EL (cell line): ENCODE measurements around the gene FRMD3.

Experiments
- DNase-seq: peaks from one replicate; pipeline ENCODE4 v3.0.0-alpha.2; 2016

Gene FRMD3

DNA sequence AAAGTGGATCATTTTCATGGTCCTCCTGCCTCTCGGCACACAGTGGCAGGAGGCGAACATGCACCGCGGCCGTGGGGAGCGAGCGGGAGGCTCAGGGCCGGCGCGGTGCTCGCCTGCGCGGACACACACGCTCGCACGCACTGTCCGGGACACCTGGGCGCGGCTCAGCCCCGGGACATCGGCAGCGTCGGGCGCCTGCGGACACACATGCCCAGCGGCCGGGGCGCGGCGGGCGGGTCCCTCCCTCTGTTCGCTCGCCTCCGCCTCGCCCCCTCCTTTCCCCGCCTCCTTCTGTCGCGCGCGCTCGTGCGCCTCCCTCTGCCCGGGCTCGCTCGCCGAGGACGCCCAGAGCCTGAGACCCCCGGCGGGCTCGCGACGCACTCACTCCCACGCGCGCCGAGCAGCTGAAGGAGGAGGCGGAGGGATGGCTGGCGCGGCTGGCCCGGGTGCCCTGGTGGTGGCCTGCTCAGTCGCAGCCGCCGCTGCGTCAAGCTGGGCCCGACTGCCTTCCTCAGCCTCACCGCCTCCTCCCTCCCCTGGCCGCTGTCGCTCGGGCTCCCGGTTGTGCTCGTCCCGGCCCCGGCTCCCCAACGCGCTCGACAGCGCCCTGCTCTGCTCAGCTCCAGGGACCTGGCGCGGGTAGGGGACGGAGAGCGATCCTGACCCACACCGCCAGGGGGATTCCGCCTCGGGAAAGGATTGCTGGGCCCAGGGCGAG is at the start of gene FRMD3:
Gene FRMD3 (minus strand): TSS at position 230 of the 718 bp plus-strand sequence. CDS start 170 bp downstream, at position 60.
- DNase-seq = peak; percentile 70

DNA sequence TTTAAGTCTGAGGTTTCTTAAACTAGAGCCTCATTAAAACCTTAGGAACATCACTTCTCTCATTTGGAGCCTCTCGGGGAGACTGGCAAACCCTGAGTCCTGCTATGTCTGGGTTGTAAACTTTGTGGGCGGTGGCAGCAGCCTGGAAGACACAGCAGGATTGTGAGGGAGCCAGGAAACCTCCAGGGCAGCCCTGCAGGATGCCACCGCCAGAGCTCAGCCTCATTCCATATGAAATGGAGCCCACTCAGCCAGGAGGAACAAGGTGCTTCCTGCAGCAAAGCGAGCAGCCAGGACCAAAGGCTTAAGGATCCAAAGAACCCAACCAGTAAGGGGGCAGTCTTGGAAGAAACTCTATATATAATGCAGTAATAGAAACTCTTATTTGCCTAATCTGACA is 46.8 kb upstream of the FRMD3 start:
- DNase-seq = no peak

DNA sequence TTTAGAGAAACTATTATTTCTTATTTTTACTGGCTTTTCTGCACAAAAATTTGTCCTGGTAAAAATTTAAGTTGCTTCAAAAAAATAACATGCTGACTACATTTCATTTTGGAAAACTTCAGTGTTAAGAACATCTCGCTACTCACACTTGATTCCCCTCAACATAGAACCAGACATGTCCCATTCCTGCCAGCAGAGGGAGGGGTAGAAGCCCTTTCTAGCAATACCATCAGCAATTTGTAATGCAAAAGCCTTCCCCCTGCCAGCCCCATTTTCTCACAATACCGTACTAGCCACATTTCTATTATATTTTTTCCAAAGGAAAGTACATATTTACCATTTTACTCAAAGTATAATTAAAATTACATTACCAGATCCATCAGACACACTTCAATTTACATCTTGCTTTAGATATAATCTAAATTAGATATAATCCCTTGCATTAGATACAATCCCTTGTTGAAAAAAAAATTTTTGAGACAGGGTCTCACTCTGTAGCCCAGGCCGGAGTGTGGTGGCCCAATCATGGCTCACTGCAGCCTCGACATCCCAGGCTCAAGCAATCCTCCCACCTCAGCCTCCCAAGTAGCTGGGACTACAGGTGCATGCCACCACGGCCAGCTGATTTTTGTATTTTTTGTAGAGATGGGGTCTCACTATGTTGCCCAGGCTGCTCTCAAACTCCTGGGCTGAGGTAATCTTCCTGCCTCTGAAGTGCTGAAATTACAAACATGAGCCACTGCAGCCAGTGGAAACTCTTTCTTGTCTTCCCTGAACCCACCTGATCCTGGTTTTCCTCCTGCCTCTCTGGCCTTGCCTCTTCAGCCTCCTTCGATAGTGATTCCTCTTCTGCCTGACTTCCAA is 45.2 kb upstream of the FRMD3 start:
- DNase-seq = peak; percentile 64

DNA sequence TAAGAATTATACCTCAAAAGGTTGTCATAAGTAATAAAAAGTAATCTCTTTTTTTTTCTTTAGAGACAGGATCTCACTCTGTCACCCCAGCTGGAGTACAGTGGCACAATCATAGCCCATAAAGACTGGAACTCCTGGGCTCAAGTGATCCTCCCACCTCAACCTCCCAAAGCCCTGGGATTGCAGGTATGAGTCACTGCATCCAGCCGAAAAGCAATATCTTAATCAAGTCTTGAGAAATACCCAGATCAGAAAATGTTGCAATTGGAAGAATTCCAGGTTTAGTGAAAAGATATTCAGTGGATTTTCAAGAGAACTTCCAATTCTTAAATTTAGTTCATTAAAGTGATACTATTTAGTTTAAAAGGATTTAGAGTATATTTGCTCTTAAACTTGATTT is 43.8 kb upstream of the FRMD3 start:
- peak; percentile 17 for DNase-seq

DNA sequence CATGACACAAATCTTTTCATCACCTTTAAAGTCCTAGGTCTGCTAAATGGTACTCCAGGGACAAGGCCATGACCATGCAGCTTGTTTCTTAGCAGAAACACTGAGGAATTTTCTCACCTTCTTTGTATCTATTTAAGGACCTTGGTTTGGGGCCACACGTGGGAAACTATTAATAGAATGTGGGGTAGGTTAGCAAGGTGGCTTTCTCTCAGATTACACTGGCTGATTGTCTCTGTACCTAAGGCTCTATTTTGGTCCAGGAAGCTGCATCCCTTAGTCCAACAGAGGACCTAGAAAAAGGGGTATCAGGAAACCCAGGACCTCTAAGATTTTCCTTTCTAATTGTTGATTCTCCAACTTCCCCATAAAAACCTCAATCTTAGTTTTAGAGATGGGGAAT is 36.3 kb upstream of the FRMD3 start:
- DNase-seq = no peak

DNA sequence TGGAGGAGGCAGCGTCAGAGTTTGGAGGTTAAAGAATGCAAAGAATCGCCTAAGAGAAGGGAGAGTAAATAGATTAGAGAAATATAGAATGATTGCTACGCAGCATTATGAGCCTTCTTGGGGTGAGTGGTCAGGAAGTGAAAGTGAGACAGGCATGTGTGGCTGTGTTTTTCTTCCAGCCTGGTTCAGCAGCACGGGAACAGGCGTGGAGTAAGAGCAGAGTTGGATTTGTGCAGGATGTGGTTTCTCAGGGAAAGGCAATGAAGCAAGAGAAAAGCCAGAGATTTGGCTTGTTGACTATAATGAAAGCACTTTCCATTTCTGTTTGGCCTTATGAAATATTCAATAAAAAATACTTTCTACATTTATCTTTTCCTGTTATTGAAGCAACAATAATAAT is 34.3 kb upstream of the FRMD3 start:
- peak; percentile 8 for DNase-seq

DNA sequence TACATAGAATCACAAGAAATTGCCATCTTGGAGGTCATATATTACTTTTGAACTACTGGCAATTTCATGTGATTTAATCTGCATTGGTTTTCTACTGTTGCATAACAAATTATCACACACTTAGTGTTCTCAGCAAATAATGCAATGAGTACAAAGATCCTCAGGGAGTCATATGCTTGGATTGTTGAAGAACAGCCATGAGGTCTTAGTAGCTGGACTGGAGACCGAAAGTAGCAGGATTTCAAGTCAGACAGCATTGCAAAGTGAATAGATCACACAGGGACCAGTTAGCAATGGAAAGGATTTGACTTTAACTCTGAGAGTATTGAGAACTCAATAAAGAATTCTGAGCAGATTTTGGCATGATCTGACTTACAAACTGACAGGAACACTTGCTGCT is 32.2 kb upstream of the FRMD3 start:
- no peak for DNase-seq

DNA sequence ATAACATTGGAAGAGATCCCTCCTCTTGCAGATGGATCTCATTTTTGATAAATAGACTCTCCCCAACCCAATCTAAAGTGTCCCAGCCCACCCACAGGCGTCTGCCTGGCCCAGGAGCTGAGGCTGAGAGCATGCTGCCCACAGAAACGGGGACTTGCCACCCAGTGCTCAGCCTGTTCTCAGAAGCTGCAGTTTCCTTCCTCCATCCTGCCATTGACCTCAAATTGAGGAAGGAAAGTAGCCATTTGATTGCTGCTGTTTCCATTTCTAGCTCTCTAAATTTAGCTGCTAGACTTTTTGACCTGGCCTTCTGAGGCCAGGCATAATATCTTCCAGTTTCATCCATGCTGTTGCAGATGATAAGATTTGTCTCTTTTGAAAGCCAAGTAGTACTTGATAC is 31.1 kb upstream of the FRMD3 start:
- DNase-seq = no peak

DNA sequence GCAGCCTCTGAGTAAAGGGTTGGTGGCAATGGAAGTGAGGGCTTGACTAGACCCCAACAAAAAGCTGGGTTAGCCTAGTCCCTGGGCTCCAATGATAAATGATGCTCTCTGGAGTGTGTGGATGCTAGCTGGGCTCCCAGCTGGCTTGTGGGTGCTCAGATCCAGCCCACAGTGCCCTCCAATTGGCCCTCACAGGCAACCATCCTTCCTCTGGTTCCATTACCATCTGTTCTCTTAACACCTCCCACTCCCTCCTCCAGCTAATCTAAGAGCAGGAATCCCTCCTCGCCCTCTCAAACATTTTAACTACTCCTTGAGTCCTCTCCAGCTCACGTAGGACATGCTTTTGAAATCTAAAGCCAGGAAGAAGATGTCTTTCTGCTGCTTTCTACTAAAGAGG is 25.2 kb upstream of the FRMD3 start:
- no peak for DNase-seq

DNA sequence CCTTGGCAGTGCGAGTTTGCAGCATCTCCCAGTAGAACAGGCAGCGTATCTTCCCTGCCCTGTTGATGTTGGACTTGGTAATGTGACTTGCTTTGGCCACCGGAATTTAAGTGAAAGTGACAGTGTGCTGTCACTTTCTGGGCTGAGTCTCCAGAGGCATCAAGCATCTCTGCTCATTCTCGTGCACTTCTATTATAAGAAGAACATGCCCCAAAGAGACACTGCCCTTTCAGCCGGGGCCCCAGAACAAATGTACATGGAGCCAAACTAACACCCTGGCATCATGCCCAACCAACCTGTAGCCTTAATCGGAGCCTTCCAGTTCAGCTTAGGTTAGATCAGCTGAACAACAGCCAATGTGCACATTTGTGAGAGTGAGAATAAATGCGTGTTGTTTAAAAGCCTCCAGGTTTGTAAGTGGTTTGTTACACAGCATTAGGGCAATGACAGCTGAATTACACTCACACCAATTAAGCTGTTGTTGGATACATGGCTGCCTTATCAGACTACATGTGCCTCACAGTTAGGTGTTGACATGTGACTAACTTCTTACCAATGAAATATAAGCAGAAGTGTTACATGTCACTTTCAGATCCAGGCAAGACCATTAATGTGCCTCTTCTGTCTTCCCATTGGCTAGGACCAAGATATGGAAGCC is 22.1 kb upstream of the FRMD3 start:
- no peak for DNase-seq

DNA sequence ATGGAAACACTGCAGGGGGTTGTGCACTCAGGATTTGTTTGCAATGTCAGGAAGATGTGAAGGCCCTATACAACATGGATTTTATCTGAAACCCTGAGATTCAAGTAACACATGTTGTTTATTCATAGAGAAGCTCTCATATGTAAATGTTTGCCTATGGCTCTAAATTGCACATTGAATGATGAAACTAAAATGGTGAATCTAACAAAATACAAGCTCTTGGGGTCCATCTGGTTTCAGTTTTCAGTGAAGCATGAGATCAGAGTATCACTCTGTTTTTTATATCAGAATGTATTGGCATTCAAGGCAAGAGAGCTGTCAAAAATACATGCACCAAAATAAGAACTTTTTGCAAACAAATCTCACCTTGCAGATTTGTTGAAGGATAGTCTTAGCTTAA is 19.6 kb upstream of the FRMD3 start:
- no peak for DNase-seq

DNA sequence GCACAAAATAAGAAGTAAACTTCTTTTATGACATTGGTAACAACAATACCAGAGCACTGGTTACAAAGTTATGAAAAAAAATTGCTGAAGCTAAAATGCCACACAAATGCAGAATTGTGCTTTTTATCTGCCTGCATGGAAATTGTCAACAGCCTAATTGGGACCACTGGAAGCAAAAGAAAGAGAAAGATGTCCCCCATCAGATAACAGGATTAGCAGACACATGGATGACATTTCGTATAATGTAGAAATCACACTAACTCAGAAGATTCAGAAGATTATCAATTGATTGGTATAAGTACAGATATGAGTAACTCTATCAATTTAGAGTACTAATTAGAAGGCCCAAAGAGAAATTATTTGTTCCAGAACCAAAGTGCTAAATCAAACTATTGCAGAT is 19.1 kb upstream of the FRMD3 start:
- no peak for DNase-seq

DNA sequence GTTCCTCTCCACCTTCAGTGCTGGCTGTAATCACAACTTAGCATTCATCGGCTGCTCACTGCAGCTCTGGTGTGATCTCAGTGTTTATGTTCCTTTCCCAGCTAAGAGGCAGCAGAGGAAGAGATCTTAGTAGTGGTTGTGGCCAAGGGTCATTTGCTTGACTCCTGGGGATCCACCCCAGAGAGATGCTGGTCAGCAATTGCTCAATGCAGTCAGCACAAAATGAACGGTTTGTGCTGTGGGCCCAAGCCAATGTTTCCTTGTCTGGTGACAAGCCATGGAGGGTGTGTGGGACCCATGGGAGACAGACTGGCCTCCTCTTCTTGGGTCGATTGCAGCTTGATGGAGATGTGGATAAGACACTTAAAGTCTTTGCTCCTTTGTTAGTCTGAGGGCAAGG is 16.1 kb upstream of the FRMD3 start:
- DNase-seq = no peak

DNA sequence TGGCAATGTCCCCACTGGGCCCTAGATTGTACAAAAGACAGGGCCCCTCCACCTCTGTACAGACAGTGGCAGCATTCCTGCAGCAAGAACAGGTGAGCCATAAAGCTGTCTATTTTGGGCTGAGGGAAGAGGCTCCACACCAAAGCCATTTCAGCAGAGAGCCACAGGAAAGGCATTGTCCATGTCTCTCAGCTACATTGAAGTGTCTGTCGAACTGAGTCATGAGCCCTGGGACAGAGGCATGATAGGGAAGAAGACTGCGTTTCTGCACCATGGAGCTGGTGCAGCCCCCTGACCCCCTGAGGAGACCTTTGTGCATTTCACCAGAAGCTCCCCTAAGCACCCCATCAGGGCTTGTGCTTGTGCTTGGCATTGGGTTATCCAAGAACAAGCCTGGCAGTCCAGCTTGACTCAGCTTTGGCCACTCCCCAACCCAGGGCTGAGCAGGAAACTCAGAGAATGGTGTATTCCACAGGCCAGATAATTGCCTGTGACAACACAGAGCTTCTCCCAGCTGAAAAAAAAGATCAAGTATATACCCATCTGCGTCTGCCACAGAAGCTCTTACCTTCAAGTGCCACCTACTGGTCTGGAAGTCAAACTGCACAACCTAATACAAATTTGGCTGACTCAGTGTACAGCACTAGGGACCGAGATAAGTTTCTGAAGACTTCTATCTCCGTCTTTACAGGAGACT is 5.9 kb upstream of the FRMD3 start:
- DNase-seq = peak; percentile 71

DNA sequence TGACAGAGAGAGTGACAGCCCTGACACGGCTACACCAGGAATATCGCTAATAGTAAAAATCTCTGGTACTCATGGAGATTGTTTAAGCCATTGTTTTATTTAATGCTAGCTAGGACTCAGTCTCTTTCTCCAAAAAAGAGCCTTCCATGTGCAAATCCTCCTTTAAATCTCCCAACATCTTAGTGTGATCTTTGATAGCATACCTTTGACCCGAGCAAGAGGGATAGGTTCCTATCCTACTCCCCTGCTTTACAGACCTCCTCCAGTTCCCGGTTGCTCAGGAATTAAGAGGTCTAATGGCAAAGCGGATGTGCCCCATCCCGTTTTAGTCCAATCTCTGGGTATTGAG is 663 bp upstream of the FRMD3 start:
- no peak for DNase-seq

DNA sequence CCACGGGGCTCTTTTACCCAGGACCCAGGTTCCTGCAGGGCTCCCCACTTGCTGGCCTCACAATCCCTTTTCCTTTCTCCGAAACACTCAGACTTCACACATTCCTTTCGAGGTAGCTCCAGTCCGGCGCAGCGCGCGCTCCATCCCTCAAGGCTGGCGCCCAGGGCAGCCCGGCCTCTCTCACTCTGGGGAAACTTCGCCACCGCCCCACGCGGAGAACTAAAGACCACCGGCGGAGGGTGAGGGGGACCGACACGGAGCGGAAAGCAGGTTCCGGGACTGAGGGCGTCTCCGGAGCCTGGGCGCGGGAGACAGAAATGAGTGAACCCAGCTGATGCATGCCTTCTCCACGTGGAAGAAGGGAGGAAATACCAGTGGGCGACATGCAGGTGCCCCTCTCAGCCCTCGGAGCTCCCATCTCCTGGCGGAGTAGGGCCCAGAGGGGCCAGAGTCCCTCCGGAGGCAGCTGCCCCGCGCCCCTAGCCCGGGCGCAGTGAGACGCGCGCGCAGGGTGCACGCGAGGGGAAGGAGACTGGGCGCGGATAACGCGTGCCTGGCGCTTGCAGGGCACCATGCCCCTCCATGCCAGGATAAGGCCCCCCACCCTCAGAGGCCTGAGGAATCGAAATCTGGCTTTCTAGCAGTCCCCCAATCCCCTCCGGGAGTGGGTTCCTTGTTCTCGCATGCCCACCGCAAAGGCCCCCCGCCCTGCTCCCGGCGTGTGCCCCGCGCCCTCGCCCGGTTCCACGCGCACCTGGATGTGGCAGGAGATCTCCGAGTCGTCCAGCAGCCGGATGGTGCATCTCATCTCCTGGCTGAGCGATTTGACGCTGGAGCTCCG is 650 bp downstream of the FRMD3 start:
- peak; percentile 4 for DNase-seq

DNA sequence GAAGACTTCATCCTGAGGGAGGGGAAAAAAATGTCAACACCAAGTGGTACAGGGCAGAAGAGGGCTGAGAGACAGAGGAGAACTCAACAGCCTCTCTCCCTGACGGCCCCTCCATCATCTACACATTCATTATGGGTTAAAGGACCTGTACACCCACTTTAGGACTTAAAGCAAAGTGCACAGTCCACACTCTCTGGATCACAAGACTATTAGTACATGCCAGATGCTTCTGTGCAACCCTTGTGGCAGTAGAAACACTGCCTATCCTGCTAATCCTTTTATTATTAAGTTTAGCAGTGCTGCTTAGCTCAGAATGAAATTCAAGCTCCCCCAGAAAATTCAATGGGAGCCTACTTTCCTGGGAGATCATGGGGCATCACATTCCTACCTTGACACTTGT is 1.9 kb downstream of the FRMD3 start:
- no peak for DNase-seq

DNA sequence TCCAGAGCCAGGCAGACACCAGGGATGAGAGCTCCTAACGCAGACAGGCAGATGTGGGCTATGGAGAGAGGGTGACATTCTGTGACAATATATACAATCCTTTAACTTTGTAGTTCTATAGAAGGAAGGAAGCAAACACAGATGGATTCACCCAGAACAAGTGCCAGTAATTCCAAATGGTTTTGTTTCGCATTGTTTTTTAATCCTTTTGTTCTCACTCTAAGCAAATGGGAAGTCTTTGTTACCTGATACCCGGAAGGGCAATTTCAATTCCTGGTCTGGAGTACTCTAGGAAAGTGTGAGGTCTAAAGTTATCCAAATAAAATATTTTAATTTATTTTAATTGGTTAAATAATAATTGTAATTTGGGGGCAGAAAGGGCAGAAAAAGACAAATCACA is 2.5 kb downstream of the FRMD3 start:
- no peak for DNase-seq

DNA sequence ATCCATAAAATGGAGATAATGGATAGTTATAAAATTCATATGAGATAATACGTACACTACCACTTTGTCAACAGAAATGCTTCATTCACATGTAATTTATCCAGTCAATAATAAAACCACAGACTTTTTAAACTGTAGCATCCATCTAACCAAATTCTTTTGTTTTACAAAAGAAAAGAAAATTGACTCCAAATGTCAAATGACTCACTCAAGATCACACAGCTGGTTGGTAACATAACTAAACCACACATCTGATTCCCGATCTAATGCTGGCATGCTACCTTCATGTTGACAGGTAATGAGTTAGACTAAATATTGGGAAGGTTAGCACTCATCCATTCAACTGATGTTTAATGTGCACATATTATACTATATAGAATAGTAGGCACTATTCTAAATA is 4.9 kb downstream of the FRMD3 start:
- no peak for DNase-seq

DNA sequence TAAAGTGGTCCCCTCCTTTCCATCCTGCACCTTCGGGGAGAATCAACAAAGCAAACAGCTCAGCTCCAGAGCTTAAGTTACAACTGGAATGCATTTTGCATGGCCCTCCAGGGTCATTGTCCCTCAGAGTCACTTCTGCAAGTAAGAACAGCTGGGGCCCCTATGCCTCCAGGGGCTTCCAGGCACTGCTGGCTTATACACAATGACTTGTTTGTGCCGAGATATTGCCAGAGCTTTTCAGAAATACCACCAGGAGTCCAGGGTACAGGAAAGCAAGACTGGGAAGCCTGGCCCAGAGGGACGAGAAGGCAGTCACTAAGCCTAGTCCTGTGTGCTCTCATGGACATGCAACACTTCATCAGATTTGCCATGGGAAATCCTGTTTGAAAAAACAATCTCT is 11.3 kb downstream of the FRMD3 start:
- DNase-seq = no peak

DNA sequence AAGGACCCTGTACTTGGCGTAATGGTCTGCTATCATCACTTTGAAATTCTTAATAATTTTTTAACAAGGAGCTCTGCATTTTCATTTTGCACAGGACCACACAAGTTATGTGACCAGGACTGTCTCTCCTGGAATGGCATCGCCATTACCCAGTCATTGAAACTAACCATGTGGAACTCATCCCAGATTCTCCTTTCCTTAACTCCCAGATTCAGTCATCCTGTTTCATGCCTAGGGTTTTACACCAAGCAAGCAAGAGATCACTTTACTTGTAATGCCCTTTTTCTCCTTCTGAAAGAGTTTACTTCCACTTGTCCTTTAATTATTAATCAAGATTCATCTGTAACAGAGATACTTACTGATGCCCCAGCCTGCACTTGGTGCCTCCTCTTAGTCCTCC is 12.0 kb downstream of the FRMD3 start:
- DNase-seq = no peak

DNA sequence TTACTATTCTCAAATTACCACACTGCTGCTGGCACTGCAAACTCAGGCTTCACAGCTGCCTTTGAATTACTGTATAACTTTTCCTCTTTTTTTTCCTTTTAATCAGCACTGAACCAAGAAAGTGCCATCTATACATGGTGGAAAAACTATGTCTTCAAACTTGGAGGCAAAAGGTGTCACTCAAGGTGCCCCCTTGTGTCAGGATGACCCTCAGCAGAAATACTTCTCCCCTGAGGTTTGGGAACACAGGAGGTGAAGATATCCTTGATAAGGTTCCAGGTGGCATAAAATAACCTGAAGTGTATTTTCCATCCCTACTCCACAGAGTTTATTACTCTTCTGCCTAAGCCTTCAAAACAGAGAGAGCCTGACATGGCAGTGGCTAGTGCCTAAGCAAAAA is 14.5 kb downstream of the FRMD3 start:
- no peak for DNase-seq

DNA sequence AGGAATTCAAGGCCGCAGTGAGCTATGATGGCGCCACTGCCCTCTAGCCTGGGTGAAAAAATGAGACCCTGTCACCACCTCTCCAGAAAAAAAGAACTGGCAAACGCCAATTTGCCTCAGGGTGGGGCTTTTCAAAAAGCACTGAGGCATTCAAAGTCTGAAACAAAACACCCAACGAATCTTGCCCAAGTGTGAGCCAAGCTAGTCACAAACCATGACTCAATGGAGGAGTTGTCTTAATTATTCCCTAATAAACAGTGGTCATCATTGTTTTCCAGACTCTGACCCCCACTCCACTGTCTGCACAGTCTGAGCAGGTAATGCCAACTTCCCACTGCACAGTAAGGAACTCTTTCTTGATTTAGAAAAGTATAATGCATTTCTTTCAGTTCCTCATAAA is 16.8 kb downstream of the FRMD3 start:
- no peak for DNase-seq
